ENCODE results near the gene DOC2B.
A peak's percentile ranks its signal among the peaks of the same experiment; 100 is the strongest.

The DOC2B gene

GRCh38 chr17:164303-165235 lies 16.9 kb downstream of the DOC2B start:
- peak in 42 of 56 donors; percentile 6 to 76 (median 38) for DNase-seq

DNA sequence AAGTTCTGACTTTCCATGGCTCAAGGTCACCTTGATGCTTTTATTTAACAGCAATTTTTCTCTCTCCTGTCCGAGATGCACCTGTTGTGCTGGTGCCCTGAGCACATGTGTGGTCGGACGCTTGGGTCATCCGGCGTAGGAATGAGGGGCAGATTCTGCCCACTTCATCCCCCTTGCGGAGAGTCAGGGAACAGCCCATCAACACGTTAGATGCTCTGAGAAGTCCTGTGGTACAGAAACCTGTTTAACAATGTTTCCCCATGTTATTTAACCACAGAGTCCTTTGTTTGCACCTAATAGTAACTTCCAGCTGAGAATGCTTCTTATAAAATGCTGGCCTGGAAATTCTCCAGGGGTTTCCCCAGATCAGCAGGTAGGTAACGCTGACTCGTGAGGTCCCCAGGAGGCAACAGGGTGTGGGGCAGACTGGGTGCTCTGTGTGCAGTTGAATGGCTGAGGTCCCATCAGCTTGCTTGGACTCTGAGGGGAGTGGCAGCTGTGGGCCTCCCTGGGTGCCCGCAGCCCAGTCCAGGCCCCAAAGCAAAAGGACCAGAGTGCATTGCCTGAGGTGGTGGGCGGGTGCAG lies 17.8 kb downstream of the DOC2B start:
- no peak for DNase-seq

DNA sequence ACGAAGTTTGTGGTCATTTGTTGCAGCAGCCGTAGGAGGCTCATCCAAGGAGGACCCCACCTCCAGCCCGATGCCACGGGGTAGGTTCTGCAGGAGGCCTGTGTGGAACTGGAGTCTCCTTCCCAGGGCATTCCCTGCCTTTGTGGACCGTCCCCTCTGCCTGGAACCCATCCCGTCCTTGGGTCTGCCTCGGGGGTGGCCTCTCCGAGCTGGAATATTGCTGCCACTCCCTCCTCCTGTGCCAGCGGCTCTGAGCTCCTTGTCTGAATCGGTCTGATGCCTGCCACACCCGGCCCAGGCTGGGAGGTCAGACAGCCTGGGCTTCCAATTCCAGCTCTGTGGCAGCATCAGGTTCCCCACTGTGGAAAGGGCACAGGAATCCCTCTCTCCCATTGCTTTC lies 18.8 kb downstream of the DOC2B start:
- no peak for DNase-seq

DNA sequence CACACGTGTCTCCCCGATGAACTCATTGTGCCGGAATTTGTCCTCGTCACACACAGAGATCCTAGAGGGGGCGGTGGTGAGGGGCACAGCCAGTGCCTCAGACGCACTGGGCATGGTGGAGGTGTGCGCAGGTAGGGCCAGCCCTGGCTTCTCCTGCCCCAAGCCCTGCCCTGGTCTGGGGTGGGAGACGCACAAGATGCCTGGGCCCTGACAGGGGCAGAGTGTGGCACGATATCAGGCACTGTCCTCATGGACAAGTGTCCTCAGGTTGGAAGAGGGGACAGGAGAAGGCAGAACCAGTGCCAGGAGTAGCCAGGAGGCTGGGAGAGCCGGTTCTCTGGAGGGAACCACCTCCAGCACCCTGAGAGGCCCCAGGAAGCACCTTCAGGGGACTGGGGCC lies 20.0 kb downstream of the DOC2B start:
- DNase-seq: no peak

- no peak for DNase-seq
Measured at GRCh38 chr17:160336-160735, 21.1 kb downstream of the DOC2B start.

DNA sequence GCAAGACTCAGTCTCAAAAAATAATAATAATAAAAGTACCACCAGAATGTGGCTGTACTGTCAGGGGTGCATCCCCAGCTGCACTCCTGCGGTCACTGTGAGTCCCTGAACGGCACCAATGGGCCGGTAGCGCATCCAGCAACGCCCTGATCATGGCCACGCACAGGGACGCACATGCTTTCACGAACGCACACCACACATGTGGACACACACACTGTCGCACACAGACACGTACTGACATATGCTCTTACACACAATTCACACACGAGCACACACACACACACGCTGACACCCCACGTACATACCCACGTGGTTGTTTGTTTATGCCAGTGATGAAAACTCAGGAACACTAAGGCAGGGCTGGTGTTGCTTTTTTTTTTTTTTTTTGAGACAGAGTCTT lies 21.8 kb downstream of the DOC2B start:
- no peak for DNase-seq

GRCh38 chr17:158379-158778 lies 23.1 kb downstream of the DOC2B start:
- DNase-seq: no peak

- no peak for DNase-seq
Measured at GRCh38 chr17:157901-158300, 23.5 kb downstream of the DOC2B start.

- DNase-seq: no peak
Measured at GRCh38 chr17:156946-157345, 24.5 kb downstream of the DOC2B start.

DNA sequence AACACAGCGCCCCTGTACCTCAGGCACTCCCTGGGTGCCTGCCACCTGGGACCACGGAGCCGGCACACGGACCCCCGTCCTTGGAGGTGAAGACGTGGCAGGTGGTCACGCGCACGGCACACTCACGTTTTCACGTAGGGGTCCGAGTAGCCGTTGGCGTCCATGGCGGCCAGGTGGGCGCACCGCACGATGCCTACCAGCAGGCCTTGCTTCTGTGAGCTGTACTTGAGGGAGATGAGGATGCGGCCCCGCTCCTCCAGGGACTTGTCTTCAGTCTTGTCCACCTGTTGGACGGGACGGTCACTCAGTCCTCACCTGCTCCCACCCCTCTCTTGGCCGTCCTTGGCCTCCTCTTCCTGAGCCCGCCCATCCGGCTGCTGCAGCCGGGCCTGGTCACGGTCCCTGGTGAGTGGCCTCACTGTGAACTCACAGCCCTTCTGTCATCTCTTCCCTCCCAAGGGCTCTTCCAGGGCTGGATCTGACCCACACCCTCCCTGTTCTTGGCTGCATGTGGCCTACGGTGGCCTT lies 25.3 kb downstream of the DOC2B start:
- DNase-seq: no peak

DNA sequence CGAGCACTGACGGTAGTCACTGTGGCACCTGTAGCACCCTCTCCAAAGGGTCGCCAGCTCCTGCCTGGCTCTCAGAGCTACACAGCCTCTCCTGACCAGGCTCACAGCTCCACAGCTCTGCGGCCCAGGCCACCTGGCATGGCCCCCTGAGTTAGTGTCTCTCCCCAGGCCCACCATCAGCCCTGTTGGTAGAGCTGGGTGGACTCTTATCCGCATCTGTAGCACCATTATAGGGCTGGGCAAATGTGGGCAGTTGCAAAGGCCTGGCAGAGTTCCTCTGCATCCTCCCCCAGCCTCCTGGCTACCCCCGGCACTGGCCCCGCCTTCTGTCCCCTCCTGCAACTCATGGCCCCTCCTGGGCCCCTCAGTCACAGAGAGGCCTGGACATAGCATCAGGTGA lies 25.9 kb downstream of the DOC2B start:
- DNase-seq: no peak

- no peak for DNase-seq
Measured at GRCh38 chr17:153851-154250, 27.6 kb downstream of the DOC2B start.

GRCh38 chr17:152860-153420 lies 28.5 kb downstream of the DOC2B start:
- DNase-seq: no peak

DNA sequence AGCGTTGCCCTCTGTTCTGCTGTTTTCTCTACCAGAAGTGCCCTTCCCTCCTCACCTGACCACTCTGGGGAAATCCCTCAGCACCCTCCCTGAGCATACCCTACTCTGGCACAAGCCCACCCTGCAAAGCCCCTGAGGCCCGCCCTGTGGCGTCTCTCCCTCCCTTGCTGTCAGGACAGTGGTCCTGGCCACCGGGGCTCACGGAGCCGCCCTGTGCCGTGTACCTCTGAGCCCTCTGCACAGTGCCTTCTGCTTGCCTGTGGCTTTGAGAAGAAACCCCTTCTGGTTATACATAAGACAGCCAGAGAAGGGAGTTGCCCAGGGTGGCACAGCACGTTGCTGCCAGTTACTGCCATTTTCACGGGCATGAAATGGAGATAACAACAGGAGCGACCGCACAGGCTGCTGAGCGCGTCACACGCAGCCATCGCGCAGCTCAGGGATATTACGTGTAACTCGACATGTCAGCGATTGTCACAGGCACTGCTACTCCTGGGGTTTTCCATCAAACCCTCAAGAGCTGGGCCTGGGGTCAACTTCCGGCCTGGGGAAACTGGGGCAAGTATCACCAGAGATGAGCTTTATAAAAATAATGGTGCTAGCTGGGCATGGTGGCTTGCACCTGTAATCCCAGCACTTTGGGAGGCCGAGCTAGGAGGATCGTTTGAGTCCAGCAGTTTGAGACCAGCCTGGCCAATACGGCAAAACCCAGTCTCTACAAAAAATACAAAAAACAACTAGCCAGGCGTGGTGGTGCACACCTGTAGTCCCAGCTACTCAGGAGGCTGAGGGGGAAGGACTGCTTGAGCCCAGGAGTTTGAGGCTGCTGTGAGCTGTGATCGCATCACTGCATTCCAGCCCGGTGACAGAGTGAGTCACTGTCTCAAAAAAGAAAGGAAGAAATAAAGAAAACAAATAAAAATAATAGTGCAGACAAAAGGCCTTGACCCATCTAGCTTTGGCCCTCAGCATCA lies 29.3 kb downstream of the DOC2B start:
- no peak for DNase-seq

DNA sequence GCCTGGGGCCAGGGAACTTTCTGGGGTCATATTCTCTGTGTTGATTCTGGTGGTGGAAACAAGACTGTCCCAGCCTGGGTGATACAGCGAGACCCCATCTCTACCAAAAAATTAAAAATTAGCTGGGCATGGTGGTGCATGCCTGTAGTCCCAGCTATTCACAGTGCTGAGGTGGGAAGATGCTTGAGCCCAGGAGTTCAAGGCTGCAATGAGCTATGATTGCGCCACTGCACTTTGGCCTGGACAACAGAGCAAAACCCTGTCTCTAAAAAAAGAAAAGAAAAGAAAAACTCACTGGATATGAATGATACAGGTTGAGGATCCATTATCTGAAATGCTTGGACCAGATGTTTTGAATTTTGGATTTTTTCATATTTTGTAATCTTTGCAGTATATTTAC lies 30.4 kb downstream of the DOC2B start:
- no peak for DNase-seq

- no peak for DNase-seq
Measured at GRCh38 chr17:149897-150584, 31.4 kb downstream of the DOC2B start.

- DNase-seq: no peak
Measured at GRCh38 chr17:149231-149630, 32.2 kb downstream of the DOC2B start.

DNA sequence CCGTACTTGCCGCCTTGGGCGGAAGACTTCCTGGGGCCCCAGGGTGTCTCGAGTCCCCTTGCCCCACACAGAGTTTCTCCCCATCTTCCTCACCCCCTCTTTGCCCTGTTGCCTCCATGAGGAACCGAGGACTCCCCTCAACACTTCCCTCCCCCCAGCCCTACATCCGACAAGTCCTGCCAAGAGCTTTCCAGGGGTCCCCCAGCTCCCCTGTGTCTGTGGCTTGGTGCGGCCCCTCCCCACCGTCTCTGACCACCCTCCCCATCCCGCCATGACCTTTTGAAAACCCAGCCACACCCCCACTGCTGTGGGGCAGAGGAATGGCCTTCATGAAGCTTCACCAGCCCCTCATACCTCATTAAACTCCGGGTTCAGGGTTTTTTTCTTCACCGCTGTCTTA lies 32.7 kb downstream of the DOC2B start:
- DNase-seq: no peak

DNA sequence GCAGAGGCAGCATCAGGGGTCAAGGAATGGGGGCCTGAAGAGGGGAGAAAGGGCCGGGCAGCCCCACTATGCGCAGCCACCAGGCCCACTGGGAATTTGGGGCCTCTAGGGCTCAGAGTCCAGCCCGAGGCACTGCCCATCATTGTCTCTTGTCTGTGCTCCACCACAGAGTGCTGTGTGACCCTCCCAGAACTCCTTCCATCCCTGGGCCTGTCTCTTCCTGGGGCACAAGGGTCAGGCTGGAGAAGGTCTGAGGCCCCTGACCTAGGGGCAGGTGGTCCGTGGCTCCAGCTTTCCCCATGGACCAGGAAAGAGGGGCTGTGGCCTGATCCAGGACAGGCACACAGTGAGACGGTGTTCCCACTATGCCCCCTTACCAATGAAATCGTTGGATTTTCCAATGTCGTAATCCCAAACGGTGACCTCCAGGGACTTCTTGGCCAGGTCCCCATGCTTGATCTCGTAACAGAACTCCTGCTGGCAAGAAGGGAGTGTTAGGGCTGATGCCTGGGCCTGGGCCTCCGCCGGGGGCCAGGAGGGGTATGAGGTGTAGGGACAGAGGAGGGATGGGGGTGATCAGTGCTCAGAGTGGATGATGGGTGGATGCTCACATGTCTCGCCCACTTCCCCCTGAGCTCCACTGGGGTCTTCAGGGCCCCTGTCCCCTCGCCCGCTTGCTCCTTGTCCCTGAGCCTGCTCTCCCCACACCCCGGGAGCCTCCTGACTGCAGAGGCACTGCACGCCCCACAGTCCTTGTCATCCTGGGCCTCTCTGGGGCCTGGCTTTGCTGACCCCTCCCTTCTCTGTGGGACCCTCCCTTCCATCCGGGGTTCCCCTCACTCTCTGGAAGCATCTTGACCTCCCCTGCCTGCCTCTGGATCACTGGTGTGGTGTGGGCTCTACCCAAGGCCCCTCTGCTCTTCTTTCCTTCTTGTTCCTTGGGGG lies 33.4 kb downstream of the DOC2B start:
- DNase-seq: no peak
